HG03432 (cell line): Measurements from ENCODE around the gene MRPL48.
"Not testable (repeated sequence)": the region's sequence is repeated elsewhere in the genome, so short reads cannot be mapped to it uniquely, and the experiment has no call there.

Source experiments
- ATAC-seq: cut with Tn5 transposase; IDR thresholded peaks from one replicate; pipeline ENCODE4 v1.9.1; 2021; ENCODE audit warnings: mild to moderate bottlenecking, moderate library complexity; ENCODE audit not compliant: unreplicated experiment

MRPL48 gene

DNA sequence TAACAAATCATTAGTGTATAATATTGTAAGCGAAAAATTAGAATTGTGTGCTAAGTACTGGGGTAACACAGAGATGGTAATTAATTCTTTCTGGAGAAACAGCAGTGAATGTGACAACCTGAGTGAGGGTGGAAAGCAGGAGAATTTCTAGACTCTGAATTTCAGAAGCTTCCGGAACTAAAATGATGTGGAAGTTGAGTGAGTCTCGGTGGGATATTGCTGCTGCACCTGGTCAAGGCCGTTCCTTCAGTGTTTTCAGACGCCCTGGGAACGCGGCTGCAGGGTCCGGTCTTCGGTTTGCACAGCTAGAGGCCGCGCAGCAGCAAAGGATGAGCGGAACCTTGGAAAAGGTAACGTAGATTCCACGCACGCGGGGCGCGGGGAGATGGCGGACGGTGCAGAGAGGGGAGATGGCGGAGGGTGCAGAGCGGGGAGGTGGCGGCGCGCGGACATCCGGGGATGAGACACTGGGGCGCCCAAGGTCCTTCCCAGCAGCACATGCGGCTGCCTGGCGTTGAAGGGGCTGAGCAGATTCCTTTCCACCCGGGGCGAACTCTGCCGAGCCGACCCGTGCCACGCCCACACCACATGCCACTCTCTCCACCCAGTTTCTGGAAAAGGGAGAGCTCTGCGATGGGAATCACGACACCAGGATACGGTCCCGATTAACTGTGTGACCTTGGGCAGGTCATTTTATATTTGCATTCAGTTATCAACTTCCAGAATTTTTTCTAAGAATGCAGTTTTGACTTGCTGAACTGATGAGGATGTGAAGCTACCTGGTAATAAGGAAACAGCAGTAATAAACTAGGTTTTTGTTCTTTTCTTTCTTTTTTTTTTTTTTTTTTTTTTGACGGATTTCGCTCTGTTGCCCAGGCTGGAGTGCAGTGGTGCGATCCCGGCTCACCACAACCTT is at the start of gene MRPL48:
Gene MRPL48 (plus strand): TSS at position 232 of the 916 bp plus-strand sequence. CDS start 98 bp downstream, at position 330.
- ATAC-seq: peak; percentile 96

DNA sequence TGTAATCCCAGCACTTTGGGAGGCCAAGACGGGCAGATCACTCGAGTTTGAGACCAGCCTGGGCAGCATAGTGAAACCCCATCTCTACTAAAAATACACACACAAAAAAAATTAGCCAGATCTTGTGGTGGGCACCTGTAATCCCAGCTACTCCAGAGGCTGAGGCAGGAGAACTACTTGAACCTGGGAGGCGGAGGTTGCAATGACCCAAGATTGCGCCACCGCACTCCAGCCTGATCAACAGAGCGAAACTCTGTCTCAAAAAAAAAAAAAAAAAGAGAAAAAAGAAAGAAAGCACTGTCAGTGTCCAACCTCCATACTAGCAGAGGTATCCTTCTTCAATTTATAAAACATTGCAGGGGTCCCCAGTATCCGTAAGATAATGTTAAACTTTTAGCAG is 44.6 kb upstream of the MRPL48 start:
- no peak for ATAC-seq

DNA sequence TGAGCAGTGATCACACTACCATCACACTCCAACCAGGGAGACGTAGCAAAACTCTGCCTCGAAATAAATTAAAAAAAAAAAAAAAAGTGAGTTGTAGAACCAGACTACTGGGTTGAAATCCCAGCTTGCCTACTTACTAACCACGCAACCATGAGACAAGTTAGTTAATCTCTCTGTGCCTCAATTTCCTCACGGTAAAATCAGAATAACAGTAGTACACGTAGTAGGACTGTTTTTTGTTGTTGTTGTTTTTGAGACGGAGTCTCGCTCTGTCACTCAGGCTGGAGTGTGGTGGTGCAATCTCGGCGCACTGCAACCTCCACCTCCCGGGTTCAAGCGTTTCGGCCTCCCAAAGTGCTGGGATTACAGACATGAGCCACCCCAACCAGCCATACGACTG is 41.0 kb upstream of the MRPL48 start:
- ATAC-seq: no peak

DNA sequence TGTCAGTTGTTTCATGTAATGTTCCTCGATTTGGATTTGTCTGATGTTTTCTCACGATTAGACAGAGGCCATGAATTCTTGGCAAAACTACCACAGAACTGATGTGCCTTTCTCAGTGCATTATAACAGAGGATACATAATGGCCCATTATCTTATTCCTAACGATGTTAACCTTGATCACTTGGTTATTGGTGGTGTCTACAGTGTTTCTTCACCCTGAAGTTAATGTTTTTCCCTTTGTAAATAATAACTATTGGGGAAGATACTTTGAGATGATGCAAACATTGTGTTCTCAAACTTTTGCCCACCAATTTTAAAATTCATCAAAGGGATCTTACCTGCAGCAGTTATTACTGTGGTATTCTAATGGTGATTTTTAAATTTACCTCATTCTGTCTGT is 39.9 kb upstream of the MRPL48 start:
- no peak for ATAC-seq

DNA sequence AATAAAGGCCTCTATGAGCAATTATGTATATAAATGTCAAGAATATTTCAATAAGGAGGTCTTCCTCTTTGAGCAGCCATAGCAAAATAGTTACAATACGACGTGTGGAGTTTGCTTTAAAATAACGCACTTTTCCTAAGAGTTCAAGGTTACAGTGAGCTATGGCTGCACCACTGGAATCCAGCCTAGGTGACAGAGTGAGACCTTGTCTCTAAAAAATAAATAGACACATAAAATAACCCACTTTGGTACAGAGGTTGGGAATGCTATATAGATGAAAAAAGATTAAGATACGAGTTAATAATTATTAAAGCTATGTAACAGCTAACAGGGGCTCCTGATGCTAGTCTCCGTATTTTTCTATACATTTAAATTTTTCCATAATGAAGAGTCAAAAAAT is 39.4 kb upstream of the MRPL48 start:
- ATAC-seq: no peak

DNA sequence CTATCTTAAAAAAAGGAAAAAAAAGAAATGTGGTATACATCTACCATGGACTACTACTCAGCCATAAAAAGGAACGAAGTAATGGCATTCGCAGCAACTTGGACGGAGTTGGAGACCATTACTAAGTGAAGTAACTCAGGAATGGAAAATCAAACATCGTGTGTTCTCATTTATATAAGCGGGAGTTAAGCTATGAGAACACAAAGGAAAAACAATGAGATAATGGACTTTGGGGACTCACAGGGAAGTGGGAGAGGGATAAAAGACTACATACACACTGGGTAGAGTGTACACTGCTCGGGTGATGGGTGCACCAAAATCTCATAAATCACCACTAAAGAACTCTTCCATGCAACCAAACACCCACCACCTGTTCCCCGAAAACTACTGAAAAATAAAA is 38.6 kb upstream of the MRPL48 start:
- no peak for ATAC-seq

DNA sequence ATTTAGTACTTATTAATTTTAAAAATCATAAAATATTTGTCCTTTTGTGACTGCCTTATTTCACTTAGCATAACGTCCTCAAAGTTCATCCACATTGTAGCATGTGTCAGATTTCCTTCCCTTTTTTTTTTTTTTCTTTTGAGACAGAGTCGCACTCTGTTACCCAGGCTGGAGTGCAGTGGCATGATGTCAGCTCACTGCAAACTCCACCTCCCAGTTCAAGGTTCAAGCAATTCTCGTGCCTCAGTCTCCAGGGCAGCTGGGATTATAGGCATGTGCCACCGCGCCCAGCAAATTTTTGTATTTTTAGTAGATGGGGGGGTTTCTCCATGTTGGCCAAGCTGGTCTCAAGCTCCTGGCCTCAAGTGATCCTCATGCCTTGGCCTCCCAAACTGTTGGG is 37.4 kb upstream of the MRPL48 start:
- ATAC-seq: no peak

DNA sequence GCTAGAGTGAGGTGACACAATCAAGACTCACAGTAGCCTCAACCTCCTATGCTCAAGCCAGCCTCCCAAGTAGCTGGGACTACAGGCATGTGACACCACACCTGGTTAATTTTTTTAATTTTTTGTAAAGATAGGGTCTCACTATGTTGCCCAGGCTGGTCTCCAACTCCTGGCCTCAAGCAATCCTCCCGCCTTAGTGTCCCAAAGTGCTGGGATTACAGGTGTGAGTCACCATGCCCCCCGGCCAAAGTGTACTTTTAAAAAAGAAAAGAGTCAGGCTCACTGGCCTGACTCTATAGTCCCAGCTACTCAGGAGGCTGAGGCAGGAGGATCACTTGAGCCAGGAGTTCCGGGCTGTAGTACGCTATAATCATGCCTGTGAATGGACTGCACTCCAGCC is 36.8 kb upstream of the MRPL48 start:
- not testable (repeated sequence) for ATAC-seq

DNA sequence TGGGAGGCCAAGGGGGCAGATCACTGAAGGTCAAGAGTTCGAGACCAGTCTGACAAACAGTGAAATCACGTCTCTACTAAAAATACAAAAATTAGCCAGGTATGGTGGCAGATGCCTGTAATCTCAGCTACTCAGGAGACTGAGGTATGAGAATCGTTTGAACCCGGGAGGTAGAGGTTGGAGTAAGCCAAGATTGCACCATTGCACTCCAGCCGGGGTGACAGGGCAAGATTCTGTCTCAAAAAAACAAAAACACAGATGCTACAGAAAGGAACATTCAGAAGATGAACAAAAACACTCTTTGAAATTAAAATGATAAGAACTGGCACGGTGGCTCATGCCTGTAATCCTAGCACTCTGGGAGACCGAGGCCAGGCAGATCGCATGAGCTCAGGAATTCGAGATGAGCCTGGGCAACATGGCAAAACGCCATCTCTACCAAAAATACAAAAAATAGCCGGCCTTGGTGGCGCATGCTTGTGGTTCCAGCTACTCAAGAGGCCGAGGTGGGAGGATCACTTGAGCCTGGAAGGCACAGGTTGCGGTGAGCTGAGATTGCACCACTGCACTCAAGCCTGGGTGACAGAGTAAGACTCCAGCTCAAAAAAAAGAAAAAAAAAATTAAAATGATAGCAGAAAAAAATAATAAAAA is 35.3 kb upstream of the MRPL48 start:
- no peak for ATAC-seq

DNA sequence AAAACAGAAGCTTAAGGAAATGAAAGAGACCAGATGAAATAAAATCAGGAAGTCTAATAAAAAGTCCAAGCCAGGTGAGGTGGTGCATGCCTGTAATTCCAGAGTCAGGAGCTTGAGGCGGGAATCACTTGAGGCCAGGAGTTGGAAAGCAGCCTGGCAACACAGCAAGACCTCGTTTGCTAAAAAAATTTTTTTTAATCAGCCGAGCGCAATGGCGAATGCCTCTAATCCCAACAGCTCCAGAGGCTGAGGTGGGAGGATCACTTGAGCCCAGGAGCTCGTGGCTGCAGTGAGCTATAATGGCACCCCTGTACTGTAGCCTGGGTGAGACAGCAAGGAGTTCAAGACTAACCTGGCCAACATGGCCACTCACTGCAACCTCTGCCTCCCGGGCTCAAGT is 34.8 kb upstream of the MRPL48 start:
- no peak for ATAC-seq

DNA sequence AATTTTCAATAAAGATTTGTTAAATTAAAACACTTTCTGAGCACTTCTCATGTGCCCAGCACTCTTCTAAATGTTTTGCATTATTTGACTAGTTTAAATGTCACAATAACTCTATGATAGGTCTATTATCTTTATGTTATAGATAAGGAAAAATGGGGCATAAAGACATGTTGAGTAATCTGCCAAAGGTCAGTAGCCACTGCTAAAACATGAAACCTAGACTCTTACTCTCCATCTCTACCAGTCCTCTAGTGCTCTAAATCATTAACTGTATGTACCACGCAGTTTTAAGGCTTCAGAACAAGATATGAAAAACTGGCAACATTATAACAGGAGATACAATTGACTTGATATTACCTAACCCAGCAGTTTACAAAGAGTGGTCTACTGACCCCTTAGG is 33.7 kb upstream of the MRPL48 start:
- ATAC-seq: no peak

DNA sequence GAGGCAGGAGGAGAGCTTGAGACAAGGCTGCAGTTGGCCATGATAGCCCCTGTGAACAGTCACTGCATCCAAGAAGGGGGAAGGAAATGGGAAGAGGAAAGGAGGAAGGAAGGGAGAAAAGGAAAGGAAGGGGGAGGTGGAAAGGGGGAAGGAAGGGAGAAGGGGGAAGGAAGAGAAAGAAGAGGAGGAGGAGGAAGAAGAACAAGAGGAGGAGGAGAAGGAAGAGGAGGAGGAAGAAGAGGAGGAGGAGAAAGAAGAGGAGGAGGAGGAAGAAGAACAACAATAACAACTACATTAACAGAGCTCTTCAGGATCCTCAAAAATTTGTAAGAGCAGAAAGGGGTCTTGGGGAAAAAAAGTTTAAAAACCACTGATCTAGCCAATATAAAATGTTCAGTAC is 32.0 kb upstream of the MRPL48 start:
- no peak for ATAC-seq

DNA sequence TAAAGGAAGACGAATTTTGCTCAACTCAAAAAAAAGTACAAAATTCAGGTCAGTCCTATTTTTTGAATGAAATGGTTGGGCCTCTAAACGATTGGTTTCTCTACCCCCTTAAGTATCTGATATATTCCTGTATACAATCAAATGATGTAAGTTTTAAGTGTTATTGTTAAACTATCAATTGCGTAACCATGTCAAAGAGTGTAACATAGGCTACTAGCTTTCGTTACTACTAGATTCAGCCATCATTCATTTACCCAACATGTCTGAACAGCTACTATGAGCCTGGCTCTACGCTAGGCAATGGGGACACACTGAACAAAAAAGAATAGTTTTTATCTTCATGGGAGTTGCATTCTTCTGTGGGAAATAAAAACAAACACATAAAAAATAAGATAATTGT is 30.1 kb upstream of the MRPL48 start:
- no peak for ATAC-seq

DNA sequence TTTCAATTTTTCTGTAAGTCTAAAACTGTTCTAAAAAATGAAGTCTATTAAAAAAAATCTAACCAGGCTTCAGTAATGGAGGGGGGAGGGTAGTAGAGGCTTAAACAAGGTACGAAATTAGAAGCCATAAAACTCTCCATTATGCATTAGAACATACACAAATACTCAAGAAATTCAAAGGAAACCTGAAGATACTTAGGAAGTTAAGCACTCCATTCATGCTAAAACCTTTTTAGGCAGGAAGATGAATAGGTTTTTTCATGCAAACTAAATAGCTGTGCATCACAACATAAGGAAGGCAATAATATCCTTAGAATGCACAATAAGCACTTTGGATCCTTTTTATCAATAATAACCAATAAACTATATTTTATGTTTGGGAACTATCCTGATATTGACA is 29.2 kb upstream of the MRPL48 start:
- ATAC-seq: no peak

DNA sequence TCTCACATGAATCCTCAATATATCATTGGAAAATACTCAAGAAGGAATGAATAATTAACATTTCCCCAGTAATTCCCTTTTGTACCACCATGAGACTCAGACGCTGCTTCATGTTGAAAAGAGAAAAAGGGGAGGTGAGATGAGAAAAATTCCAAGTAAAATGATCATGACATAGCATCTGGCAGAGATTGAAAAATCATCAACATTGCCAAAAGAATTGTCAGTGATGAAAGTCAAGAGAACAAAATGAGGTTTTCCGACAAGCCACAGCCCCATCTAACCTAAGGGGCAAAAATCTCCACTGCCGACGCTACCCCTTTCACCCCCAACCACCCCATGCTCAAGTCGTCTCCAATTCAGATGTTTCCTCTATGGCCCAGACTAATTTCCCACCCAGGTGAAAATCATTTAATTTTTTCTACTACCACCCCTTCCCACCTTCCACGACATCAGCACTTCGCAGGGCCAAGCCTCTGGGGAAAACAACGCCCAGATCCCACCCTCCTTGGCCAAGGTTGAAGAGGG is 28.0 kb upstream of the MRPL48 start:
- no peak for ATAC-seq

DNA sequence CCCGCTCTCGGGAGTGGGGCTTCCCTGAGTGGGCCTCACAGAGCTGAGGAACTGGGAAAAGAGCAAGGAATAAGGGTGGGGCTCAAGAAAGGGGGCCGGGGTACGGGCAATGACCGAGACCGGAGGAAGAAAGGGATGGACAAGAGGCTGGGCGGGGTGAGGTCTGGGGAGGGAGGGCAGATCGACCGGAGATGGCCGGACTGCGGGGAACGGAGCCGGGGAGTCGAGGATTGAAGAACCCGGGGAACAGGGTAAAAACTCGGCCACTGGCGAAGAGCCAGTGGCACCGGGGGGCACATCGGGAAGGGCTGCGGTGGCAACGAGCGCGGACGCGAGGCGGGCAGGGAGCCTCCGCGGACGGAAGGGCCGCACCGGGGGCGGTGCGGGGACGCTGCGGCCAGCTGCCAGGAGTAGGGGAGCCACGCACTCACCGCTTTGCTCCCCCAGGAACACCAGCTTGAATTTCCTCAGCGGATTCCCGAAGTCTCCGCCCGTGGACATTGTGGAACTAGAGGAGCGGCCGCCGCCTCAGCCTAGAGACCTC is 27.5 kb upstream of the MRPL48 start:
- peak; percentile 10 for ATAC-seq

DNA sequence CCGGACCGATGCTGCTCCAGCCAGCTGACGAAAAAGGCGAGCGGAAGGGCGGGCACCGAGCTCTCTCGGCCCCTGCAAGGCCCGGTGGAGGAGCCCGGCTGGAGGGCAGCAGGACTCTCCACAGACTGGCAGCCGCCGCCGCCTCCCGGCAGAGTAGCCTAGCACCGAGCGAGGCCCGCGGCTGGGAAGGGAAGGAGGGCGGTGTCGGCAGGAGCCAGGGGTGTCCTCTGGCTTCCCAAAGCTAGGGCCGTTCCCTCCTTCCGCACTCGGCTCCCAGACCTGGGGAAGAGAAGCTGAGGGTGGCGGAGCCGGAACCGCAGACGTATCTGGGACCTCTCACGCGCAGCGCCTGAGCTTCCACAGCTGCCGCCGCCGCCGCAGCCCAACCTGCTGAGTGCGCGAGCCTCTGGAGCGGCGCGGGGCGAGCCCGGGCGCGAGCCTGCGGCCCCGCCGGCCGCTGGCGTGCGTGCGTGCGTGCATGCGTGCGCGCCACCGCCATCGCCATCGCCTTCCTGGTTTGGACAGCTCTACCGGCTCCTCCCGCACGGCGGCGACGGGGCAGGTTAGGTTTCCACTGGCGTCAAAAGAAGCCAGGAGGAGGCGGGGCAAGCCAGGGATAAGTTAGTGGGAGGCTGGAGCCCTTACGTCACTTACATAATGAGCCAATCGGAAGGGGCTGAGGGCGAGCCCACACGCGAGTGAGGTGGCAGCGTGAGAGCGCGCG is 26.8 kb upstream of the MRPL48 start, which contains the start of gene RAB6A:
Gene RAB6A (minus strand): TSS at position 396 of the 724 bp plus-strand sequence. CDS start 439 bp downstream, outside the sequence.
- peak; percentile 91 for ATAC-seq

DNA sequence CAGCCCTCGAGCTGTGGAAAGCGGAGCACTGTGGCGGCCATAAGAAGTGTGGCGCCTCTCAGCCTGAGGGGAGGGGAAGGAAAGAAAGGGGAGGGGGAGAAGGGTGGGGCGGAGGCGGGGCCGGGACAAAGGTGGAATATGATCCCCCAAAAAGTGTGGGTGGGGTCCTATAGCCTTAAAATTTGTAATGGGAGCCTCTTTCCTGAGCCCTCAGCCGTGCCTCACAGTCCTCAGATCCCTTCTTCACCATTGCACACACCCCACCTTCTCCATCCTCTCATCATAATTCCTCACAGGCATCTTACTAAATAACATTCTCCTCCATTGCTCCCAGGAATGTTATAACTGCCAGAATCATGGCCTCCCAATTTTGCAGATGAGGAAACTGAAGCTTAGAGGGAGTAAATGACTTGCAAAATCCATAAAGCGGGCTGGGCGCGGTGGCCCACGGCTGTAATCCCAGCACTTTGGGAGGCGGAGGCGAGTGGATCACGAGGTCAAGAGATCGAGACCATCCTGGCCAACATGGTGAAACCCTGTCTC is 26.2 kb upstream of the MRPL48 start:
- peak; percentile 3 for ATAC-seq

DNA sequence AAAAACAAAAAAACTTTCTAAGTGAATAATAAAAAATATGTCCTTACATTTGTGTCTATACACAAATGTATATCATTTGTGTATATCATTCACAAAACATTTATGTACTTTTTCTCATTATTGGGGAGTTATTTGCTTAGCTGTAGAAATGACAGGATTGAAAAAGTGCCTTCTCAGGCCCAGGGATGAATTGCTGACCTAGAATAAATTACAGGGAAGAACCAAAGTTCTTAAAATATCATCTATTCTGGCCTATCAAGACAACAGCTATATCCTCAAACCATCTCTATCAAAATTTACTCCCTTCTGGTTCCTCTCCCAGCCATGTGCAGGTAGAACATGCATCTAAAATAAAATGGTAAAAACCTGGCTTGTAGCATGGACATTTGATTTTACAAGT is 24.9 kb upstream of the MRPL48 start:
- ATAC-seq: no peak

DNA sequence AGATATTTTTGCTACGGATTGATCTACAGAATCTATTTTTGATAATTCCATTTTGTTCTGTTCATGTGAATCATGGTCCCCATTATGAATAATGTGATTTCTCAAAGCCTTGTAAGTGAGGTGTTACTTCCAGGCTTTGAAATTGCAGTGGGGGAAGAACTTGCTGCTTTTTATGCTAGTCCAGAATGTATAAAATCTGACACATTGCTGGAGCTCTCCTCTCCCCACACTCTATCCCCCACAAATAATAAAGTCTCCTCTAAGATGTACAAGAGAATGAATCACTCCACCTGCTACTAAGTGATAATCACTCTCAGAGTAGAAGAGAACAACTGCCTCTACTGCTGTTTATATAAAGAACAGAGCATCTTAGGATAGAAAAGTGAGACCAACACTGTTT is 20.9 kb upstream of the MRPL48 start:
- ATAC-seq: no peak

DNA sequence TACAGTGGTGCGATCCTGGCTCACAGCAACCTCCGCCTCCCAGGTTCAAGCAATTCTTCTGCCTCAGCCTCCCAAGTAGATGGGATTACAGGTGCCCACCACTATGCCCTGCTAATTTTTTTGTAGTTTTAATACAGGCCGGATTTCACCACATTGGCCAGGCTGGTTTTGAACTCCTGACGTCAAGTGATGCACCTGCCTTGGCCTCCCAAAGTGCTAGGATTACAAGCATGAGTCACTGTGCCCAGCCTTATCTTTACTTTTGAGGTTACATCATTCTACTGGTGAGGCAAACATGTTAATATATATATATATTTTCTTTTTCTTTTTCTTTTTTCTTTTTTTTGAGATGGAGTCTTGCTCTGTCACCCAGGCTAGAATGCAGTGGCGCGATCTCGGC is 16.9 kb upstream of the MRPL48 start:
- ATAC-seq: not testable (repeated sequence)
